Right lobe of liver (tissue), 4 donors: Measurements from ENCODE around the gene FAM76B.

Source experiments
- CTCF ChIP-seq, 4 donors: fragments of 200-600 bp in 3 of 4; fragments of 450-650 bp in 1 of 4; IDR thresholded peaks; one replicate each; pipeline versions ENCODE4 v1.5.1 to v1.8.0; 2016 to 2022; ENCODE audit warnings: antibody characterized with exemption in 4 of 4, mild to moderate bottlenecking in 2 of 4
- POLR2A ChIP-seq: fragments of 450-650 bp; IDR thresholded peaks from one replicate; pipeline ENCODE4 v1.6.1; 2017; ENCODE audit warnings: antibody characterized with exemption, mild to moderate bottlenecking
- donor health status: DM: no; HTN: no; CAD: no.
- donor health status: DM: no; HTN: no; CAD: no.
- donor health status: DM: no; HTN: yes; CAD: no.

GRCh38 chr11:95832763-95833162 lies 43.2 kb upstream of the FAM76B start:
- TF ChIP-seq POLR2A = no peak
- TF ChIP-seq CTCF (IDR thresholded peaks at IDR 0.05) = no peak
